GM21526 (cell line): Measurements from ENCODE around the gene NCK2.

Source experiments
- ATAC-seq: cut with Tn5 transposase; IDR thresholded peaks from one replicate; pipeline ENCODE4 v1.9.1; 2021; ENCODE audit warnings: moderate library complexity; ENCODE audit not compliant: unreplicated experiment, low FRiP score

Gene NCK2

GRCh38 chr2:105910497-105911238 is 166.0 kb downstream of the NCK2 start:
- no peak for ATAC-seq

GRCh38 chr2:105911425-105911824 is 166.7 kb downstream of the NCK2 start:
- ATAC-seq = no peak

- ATAC-seq = no peak
Observed at GRCh38 chr2:105912081-105912480, 167.4 kb downstream of the NCK2 start.

GRCh38 chr2:105915005-105915558 is 170.4 kb downstream of the NCK2 start:
- peak; percentile 75 for ATAC-seq

GRCh38 chr2:105917226-105917625 is 172.5 kb downstream of the NCK2 start:
- ATAC-seq = no peak

- no peak for ATAC-seq
Observed at GRCh38 chr2:105917688-105918087, 173.0 kb downstream of the NCK2 start.

- ATAC-seq = no peak
Observed at GRCh38 chr2:105919191-105919811, 174.6 kb downstream of the NCK2 start.

- no peak for ATAC-seq
Observed at GRCh38 chr2:105919826-105920225, 175.1 kb downstream of the NCK2 start.

- no peak for ATAC-seq
Observed at GRCh38 chr2:105924271-105924670, 179.6 kb downstream of the NCK2 start.

GRCh38 chr2:105924932-105925331 is 180.2 kb downstream of the NCK2 start:
- ATAC-seq = no peak

- ATAC-seq = no peak
Observed at GRCh38 chr2:105925390-105925789, 180.7 kb downstream of the NCK2 start.

GRCh38 chr2:105926960-105927678 is 182.4 kb downstream of the NCK2 start:
- no peak for ATAC-seq

- no peak for ATAC-seq
Observed at GRCh38 chr2:105928086-105928485, 183.4 kb downstream of the NCK2 start.

- no peak for ATAC-seq
Observed at GRCh38 chr2:105928563-105928962, 183.9 kb downstream of the NCK2 start.

GRCh38 chr2:105929516-105929915 is 184.8 kb downstream of the NCK2 start:
- no peak for ATAC-seq

GRCh38 chr2:105932582-105932981 is 187.9 kb downstream of the NCK2 start:
- no peak for ATAC-seq

GRCh38 chr2:105933906-105934305 is 189.2 kb downstream of the NCK2 start:
- no peak for ATAC-seq

GRCh38 chr2:105934467-105934866 is 189.8 kb downstream of the NCK2 start:
- ATAC-seq = no peak

GRCh38 chr2:105935063-105935462 is 190.4 kb downstream of the NCK2 start:
- ATAC-seq = no peak

GRCh38 chr2:105936954-105937353 is 192.2 kb downstream of the NCK2 start:
- no peak for ATAC-seq

GRCh38 chr2:105937498-105938097 is 192.9 kb downstream of the NCK2 start:
- ATAC-seq = no peak
